ENCODE measurements around the gene KLHDC8A.
"Not testable (repeated sequence)": the region's sequence is repeated elsewhere in the genome, so short reads cannot be mapped to it uniquely, and the experiment has no call there.

KLHDC8A gene

GRCh38 chr1:205298191-205298994, 58.3 kb downstream of the KLHDC8A start:
- DNase-seq (ENCODE audit: low read depth in 2 of 3, low spot score in 2 of 3): no peak

GRCh38 chr1:205297546-205298177, 59.1 kb downstream of the KLHDC8A start:
- DNase-seq (ENCODE audit: low read depth in 2 of 3, low spot score in 2 of 3): not testable (repeated sequence)

- DNase-seq (ENCODE audit: low read depth in 2 of 3, low spot score in 2 of 3): no peak
These were observed 60.6 kb downstream of the KLHDC8A start for GRCh38 chr1:205296154-205296553.

- DNase-seq (ENCODE audit: low read depth in 2 of 3, low spot score in 2 of 3): no peak
These were observed 61.8 kb downstream of the KLHDC8A start for GRCh38 chr1:205294934-205295333.

GRCh38 chr1:205294175-205294917, 62.4 kb downstream of the KLHDC8A start:
- DNase-seq (ENCODE audit: low read depth in 2 of 3, low spot score in 2 of 3): no peak

- DNase-seq (ENCODE audit: low read depth in 2 of 3, low spot score in 2 of 3): no peak
These were observed 63.2 kb downstream of the KLHDC8A start for GRCh38 chr1:205293350-205294074.

GRCh38 chr1:205291596-205291995, 65.1 kb downstream of the KLHDC8A start:
- DNase-seq (ENCODE audit: low read depth in 2 of 3, low spot score in 2 of 3): no peak

GRCh38 chr1:205287767-205288559, 68.8 kb downstream of the KLHDC8A start:
- DNase-seq (ENCODE audit: low read depth in 2 of 3, low spot score in 2 of 3): peak in 2 of 3 experiments; percentile 49 to 67

- no peak for DNase-seq (ENCODE audit: low read depth in 2 of 3, low spot score in 2 of 3)
These were observed 69.6 kb downstream of the KLHDC8A start for GRCh38 chr1:205287076-205287475.

GRCh38 chr1:205286335-205286950, 70.3 kb downstream of the KLHDC8A start:
- DNase-seq (ENCODE audit: low read depth in 2 of 3, low spot score in 2 of 3): peak; percentile 65 to 72 (median 65)

All from activated CD8-positive, alpha-beta memory T cell treated with anti-CD3 and anti-CD28 coated beads for 48 hours (primary cell).